ENCODE data around the gene LHFPL6. TPM values are rescaled to one million over a fixed set of nuclear protein-coding genes. Genes with fewer than 3 reads are reported as not detected.

The LHFPL6 gene
- total RNA-seq, 1 experiment from 2014 or later = 3.6 TPM

DNA sequence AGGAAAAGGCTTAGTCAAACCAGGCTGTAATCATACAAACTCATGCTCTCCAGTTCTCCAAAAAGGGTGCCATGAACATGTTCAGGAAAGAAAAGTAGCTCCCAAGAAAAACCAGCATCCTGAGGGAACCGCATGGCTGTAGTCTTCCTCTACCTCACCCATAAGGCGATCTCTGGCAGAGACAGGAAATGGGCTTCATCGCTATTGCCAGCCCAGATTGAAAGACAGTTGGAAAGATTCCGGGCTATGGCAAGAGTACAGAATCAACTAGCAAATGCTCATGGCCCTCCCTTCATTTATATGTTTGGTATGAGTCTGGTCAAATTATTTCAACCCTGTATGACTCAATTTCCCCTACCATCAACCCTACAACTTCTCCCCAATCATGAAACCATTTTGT is 140.1 kb downstream of the LHFPL6 start:
- no peaks in the 10 kb centered on the region for H3K9me3 ChIP-seq
- no peak overlapping the region for H3K27ac Mint-ChIP-seq (ENCODE audit: unreplicated experiment)
- no peaks in the 10 kb centered on the region for H3K36me3 ChIP-seq (ENCODE audit: control insufficient read depth, insufficient read depth, low read length)
- no TSS peak for BruUV-seq (replicated peaks)
- intact Hi-C loops (cut with micrococcal nuclease; ENCODE audit: unreplicated experiment) = no loop called here
- no peak overlapping the region for H3K4me3 Mint-ChIP-seq (ENCODE audit: unreplicated experiment)
- peaks cover 15% of the 10 kb centered on the region for H3K4me1 Mint-ChIP-seq (ENCODE audit: low read depth, unreplicated experiment)
- peaks cover 18% of the 10 kb centered on the region for H3K27me3 Mint-ChIP-seq (ENCODE audit: insufficient read depth, unreplicated experiment)
- H3K36me3 Mint-ChIP-seq (ENCODE audit: insufficient read depth, unreplicated experiment) = no peaks in the 10 kb centered on the region
- ChIA-PET POLR2A (no interaction called here), CTCF (no interaction called here)
- TF ChIP-seq, protein P1, sequence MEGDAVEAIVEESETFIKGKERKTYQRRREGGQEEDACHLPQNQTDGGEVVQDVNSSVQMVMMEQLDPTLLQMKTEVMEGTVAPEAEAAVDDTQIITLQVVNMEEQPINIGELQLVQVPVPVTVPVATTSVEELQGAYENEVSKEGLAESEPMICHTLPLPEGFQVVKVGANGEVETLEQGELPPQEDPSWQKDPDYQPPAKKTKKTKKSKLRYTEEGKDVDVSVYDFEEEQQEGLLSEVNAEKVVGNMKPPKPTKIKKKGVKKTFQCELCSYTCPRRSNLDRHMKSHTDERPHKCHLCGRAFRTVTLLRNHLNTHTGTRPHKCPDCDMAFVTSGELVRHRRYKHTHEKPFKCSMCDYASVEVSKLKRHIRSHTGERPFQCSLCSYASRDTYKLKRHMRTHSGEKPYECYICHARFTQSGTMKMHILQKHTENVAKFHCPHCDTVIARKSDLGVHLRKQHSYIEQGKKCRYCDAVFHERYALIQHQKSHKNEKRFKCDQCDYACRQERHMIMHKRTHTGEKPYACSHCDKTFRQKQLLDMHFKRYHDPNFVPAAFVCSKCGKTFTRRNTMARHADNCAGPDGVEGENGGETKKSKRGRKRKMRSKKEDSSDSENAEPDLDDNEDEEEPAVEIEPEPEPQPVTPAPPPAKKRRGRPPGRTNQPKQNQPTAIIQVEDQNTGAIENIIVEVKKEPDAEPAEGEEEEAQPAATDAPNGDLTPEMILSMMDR (IDR thresholded peaks at IDR 0.05; ENCODE audit: insufficient read depth in 1 of 2, low read depth in 1 of 2, low read length in 1 of 2, severe bottlenecking in 1 of 2, unreplicated experiment in 1 of 2) = no peak
- no peaks in the 10 kb centered on the region for H3K9me3 Mint-ChIP-seq (ENCODE audit: unreplicated experiment)
- no peak for DNase-seq
- H3K4me3 ChIP-seq (ENCODE audit: low read depth, low read length) = no peak overlapping the region
- H3K27me3 ChIP-seq (replicated peaks; ENCODE audit: control insufficient read depth, insufficient read depth, low read length) = no peaks in the 10 kb centered on the region
- H3K4me1 ChIP-seq = peaks cover 12% of the 10 kb centered on the region

DNA sequence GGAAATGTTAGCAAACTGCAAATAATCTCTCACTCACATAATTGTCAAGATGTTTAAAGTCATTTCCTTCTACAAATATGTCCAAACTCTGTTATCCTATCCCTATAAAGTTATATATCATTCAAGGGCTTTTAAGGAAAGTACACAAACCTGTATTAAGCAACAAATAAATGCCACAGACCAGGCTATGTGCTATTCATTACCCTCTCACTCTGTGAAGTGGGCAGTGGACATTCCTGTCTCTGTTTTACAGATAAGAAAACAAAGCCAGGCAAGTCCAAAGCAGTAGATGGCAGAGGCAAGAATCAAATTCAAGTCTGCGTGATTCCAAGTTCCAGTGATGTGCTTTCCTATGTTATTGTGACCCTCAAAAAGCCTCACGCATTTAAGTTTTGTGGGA is 140.6 kb downstream of the LHFPL6 start:
- Mint-ChIP-seq H3K4me1 (ENCODE audit: low read depth, unreplicated experiment) (peaks cover 15% of the 10 kb centered on the region), H3K9me3 (ENCODE audit: unreplicated experiment) (no peaks in the 10 kb centered on the region), H3K36me3 (ENCODE audit: insufficient read depth, unreplicated experiment) (no peaks in the 10 kb centered on the region), H3K27me3 (ENCODE audit: insufficient read depth, unreplicated experiment) (peaks cover 16% of the 10 kb centered on the region), H3K4me3 (ENCODE audit: unreplicated experiment) (peak overlapping the region; percentile 35), H3K27ac (ENCODE audit: unreplicated experiment) (peak overlapping the region; percentile 27)
- CTCF ChIA-PET = no interaction called here
- no TSS peak for BruUV-seq (replicated peaks)
- H3K36me3 ChIP-seq (ENCODE audit: control insufficient read depth, insufficient read depth, low read length) = no peaks in the 10 kb centered on the region
- intact Hi-C loops (cut with micrococcal nuclease; ENCODE audit: unreplicated experiment) = no loop called here
- no peaks in the 10 kb centered on the region for H3K9me3 ChIP-seq
- peak; percentile 34 to 40 for DNase-seq
- H3K27me3 ChIP-seq (replicated peaks; ENCODE audit: control insufficient read depth, insufficient read depth, low read length) = no peaks in the 10 kb centered on the region
- H3K4me1 ChIP-seq = peaks cover 12% of the 10 kb centered on the region
- no peak overlapping the region for H3K4me3 ChIP-seq (ENCODE audit: low read depth, low read length)
- TF ChIP-seq, protein P1 (IDR thresholded peaks at IDR 0.05; ENCODE audit: insufficient read depth in 1 of 2, low read depth in 1 of 2, low read length in 1 of 2, severe bottlenecking in 1 of 2, unreplicated experiment in 1 of 2) = no peak
- POLR2A ChIA-PET = no interaction called here

DNA sequence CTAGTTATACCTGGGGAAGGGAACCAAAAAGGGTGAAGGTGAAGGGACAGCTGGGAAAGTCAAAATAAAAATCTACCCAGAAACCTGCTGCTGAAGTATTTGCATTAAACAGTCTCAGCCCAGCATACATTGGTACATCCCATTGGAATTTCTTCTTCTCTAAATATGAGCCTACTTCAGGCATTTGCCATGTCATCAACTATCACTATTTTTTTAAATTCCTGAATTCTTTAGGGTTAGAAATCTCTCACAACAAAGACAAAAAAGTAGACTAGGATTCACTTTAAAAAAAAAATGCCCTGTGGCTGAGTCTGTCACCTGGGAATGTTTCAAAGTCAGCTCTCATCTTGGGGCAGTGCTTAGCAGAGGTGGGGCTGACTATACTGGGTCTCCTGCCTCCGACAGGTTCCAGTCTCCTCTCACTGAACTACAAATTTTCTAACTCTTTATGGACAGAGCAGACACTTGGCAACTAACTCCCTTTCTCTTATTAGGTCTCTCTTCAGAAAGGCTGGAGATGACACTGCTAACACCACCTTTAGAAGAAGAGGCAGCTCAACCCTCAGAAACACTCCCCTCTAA is 141.2 kb downstream of the LHFPL6 start:
- Mint-ChIP-seq H3K9me3 (ENCODE audit: unreplicated experiment) (no peaks in the 10 kb centered on the region), H3K27ac (ENCODE audit: unreplicated experiment) (peak overlapping the region; percentile 27), H3K36me3 (ENCODE audit: insufficient read depth, unreplicated experiment) (no peaks in the 10 kb centered on the region), H3K4me3 (ENCODE audit: unreplicated experiment) (peak overlapping the region; percentile 35), H3K4me1 (ENCODE audit: low read depth, unreplicated experiment) (peaks cover 15% of the 10 kb centered on the region), H3K27me3 (ENCODE audit: insufficient read depth, unreplicated experiment) (peaks cover 13% of the 10 kb centered on the region)
- H3K4me3 ChIP-seq (ENCODE audit: low read depth, low read length) = no peak overlapping the region
- intact Hi-C loops (cut with micrococcal nuclease; ENCODE audit: unreplicated experiment) = no loop called here
- ChIA-PET POLR2A (no interaction called here), CTCF (no interaction called here)
- H3K9me3 ChIP-seq = no peaks in the 10 kb centered on the region
- no TSS peak for BruUV-seq (replicated peaks)
- H3K36me3 ChIP-seq (ENCODE audit: control insufficient read depth, insufficient read depth, low read length) = no peaks in the 10 kb centered on the region
- peaks cover 12% of the 10 kb centered on the region for H3K4me1 ChIP-seq
- peak in 1 of 2 experiments; percentile 7 for DNase-seq
- H3K27me3 ChIP-seq (replicated peaks; ENCODE audit: control insufficient read depth, insufficient read depth, low read length) = no peaks in the 10 kb centered on the region
- TF ChIP-seq, protein P1 (IDR thresholded peaks at IDR 0.05; ENCODE audit: insufficient read depth in 1 of 2, low read depth in 1 of 2, low read length in 1 of 2, severe bottlenecking in 1 of 2, unreplicated experiment in 1 of 2) = no peak
